GM12878 (cell line): Measurements from ENCODE around the gene ATP2A3. TPM values are rescaled to one million over a fixed set of nuclear protein-coding genes. Genes with fewer than 3 reads are reported as not detected.

Experiments used
- ATAC-seq: fragments of 200-7000 bp; cut with Tn5 transposase; 3 replicates; pipeline ENCODE4 v1.9.1; 2020; ENCODE audit warnings: mild to moderate bottlenecking, moderate library complexity
- BruUV-seq: library from RNA; stranded (reverse); fragments of 400-500 nt; replicated peaks from 2 replicates; lab custom pipeline; 2021; lab: Mats Ljungman, UMichigan
- CTCF ChIA-PET: fragments of 300-600 bp; sonication (Branson Sonifier 250); formaldehyde crosslinking; extraction: SDS; loops from one replicate; lab custom pipeline; 2021; ENCODE audit warnings: inconsistent platforms; lab: Yijun Ruan, JAX
- POLR2A ChIA-PET: fragments of 350-600 bp; formaldehyde crosslinking; extraction: SDS; loops from one replicate; lab custom pipeline; 2021; ENCODE audit warnings: inconsistent platforms; lab: Charles Lee
- RAD21 ChIA-PET: fragments of 300-600 bp; sonication (Branson Sonifier 250); formaldehyde crosslinking; loops from one replicate; lab custom pipeline; 2023; ENCODE audit warnings: antibody characterized with exemption; ENCODE audit not compliant: unreplicated experiment; lab: Charles Lee
- SMC1A ChIA-PET: fragments of 300-600 bp; sonication (Branson Sonifier 250); formaldehyde crosslinking; loops from one replicate; lab custom pipeline; 2023; ENCODE audit not compliant: unreplicated experiment, uncharacterized antibody; lab: Charles Lee
- DNase-seq: peaks from one replicate; pipeline ENCODE4 v3.0.0-alpha.2; 2011; ENCODE audit warnings: low read depth, low spot score
- FAIRE-seq: peaks from 3 replicates; lab custom pipeline; 2011; peaks lifted over from hg19 to GRCh38; lab: Jason Lieb, UNC
- H2AFZ ChIP-seq: 2 replicates; pipeline ENCODE4 v1.6.0; 2011; ENCODE audit warnings: low read depth, low read length, control low read depth; ENCODE audit not compliant: control insufficient read depth
- H3K27ac ChIP-seq: 2 replicates; pipeline ENCODE4 v1.5.1; 2011; ENCODE audit warnings: control low read depth; ENCODE audit not compliant: control insufficient read depth, insufficient read depth
- H3K27me3 ChIP-seq, 2 experiments: replicated peaks in 1 of 2; 2 replicates each; pipeline versions ENCODE4 v1.6.0 to v1.6.1; 2011; ENCODE audit warnings: low read length in 1 of 2; ENCODE audit not compliant: control insufficient read depth in 2 of 2, insufficient read depth in 2 of 2
- H3K36me3 ChIP-seq, 2 experiments: 2 replicates each; pipeline ENCODE4 v1.5.1; 2011; ENCODE audit warnings: low read length in 1 of 2; ENCODE audit not compliant: control insufficient read depth in 2 of 2, insufficient read depth in 2 of 2
- H3K4me1 ChIP-seq: 2 replicates; pipeline ENCODE4 v1.6.1; 2011; ENCODE audit warnings: mild to moderate bottlenecking, low read length, moderate library complexity, mixed read lengths; ENCODE audit not compliant: control insufficient read depth, insufficient read depth
- H3K4me2 ChIP-seq: 2 replicates; pipeline ENCODE4 v1.6.0; 2011; ENCODE audit warnings: control low read depth; ENCODE audit not compliant: control insufficient read depth, insufficient read depth
- H3K4me3 ChIP-seq: fragments of 200-600 bp; sonication (generic); 2 replicates; pipeline ENCODE4 v1.5.1; 2016
- H3K79me2 ChIP-seq: 2 replicates; pipeline ENCODE4 v1.6.0; 2011; ENCODE audit warnings: low read length; ENCODE audit not compliant: control insufficient read depth, insufficient read depth
- H3K9ac ChIP-seq: 2 replicates; pipeline ENCODE4 v1.8.0; 2011; ENCODE audit warnings: low read length, control low read depth, mixed read lengths; ENCODE audit not compliant: control insufficient read depth, insufficient read depth
- H3K9me3 ChIP-seq: replicated peaks from 3 replicates; pipeline ENCODE4 v1.5.1; 2011; ENCODE audit warnings: mild to moderate bottlenecking, low read length; ENCODE audit not compliant: control insufficient read depth, insufficient read depth
- H4K20me1 ChIP-seq: 2 replicates; pipeline ENCODE4 v1.6.0; 2011; ENCODE audit not compliant: control insufficient read depth, insufficient read depth
- BCL3 ChIP-seq: IDR thresholded peaks from 2 replicates; pipeline ENCODE4 v1.6.1; 2011; ENCODE audit warnings: borderline replicate concordance, low read depth, mild to moderate bottlenecking, moderate library complexity, low read length; ENCODE audit not compliant: insufficient read depth, poor library complexity, severe bottlenecking
- BHLHE40 ChIP-seq, 2 experiments: fragments of 450-650 bp in 1 of 2; IDR thresholded peaks; 2 replicates each; pipeline ENCODE4 v1.6.1; 2011 to 2017; ENCODE audit warnings: low read depth in 2 of 2, borderline replicate concordance in 1 of 2, improper control_type of control experiment in 1 of 2, low read length in 1 of 2, mild to moderate bottlenecking in 1 of 2
- DPF2 ChIP-seq: fragments of 450-650 bp; IDR thresholded peaks from 2 replicates; pipeline ENCODE4 v1.6.1; 2017; ENCODE audit warnings: mild to moderate bottlenecking
- EZH2 ChIP-seq: IDR thresholded peaks from 2 replicates; pipeline ENCODE4 v1.6.1; 2012; ENCODE audit warnings: low read depth, mild to moderate bottlenecking, control low read depth, inconsistent platforms, low read length, borderline replicate concordance; ENCODE audit not compliant: control insufficient read depth
- IKZF2 ChIP-seq, 2 experiments: fragments of 450-650 bp; IDR thresholded peaks; 2 replicates each; pipeline ENCODE4 v1.6.1; 2017; ENCODE audit warnings: mild to moderate bottlenecking in 2 of 2, moderate library complexity in 2 of 2
- JUND ChIP-seq: IDR thresholded peaks from 2 replicates; pipeline ENCODE4 v1.6.1; 2012; ENCODE audit warnings: low read depth, mild to moderate bottlenecking, low read length, improper control_type of control experiment, moderate library complexity
- NKRF ChIP-seq: fragments of 450-650 bp; conservative IDR thresholded peaks from 2 replicates; pipeline ENCODE4 v1.6.1; 2017; ENCODE audit warnings: mild to moderate bottlenecking, moderate library complexity
- POLR2AphosphoS2 ChIP-seq: IDR thresholded peaks from 2 replicates; pipeline ENCODE4 v1.6.1; 2011; ENCODE audit warnings: low read depth, mild to moderate bottlenecking, low read length, improper control_type of control experiment, moderate library complexity
- YY1 ChIP-seq: IDR thresholded peaks from 2 replicates; pipeline ENCODE4 v1.6.1; 2011; ENCODE audit warnings: low read depth, mild to moderate bottlenecking, low read length
- WGBS: methylation state at CpG from one replicate; pipeline ENCODE4 v1.1.6; 2016; ENCODE audit warnings: low lambda C conversion rate; ENCODE audit not compliant: insufficient replicate concordance, insufficient coverage; ENCODE audit errors: missing lambda C conversion rate; 5-methylcytosine and 5-hydroxymethylcytosine counted together
- in situ Hi-C: fragments of 300-500 bp; cut with MboI; formaldehyde crosslinking; loops from 9 replicates; pipeline ENCODE4 v1.14.3; 2018; ENCODE audit warnings: mixed read lengths
- intact Hi-C: fragments of 100-400 bp; cut with micrococcal nuclease; formaldehyde crosslinking; loops from one replicate; pipeline ENCODE4 v1.14.2; 2022; ENCODE audit not compliant: unreplicated experiment
- polyA plus RNA-seq, 11 experiments: library from polyadenylated mRNA; depleted of rRNA in 4 of 11; unstranded in 6 of 11; stranded (reverse) in 5 of 11; fragments of >200 nt; fragmentation: Nextera tagmentation in 4 of 11; fragmentation: Illumina TruSeq in 1 of 11; extraction: Ambion mirVana in 4 of 11; extraction: Trizol in 1 of 11; gene quantifications; 1 replicate in 1 of 11; 2 replicates in 10 of 11; pipeline versions ENCODE4 v1.2.1 to v1.2.3, GENCODE V29; 2011 to 2016; ENCODE audit warnings: inconsistent platforms in 2 of 11, missing spikeins in 2 of 11, low read depth in 1 of 11
- total RNA-seq, 4 experiments: library from RNA; depleted of rRNA in 3 of 4; stranded (reverse); fragments of >200 nt in 3 of 4; fragmentation: Illumina TruSeq in 1 of 4; extraction: Trizol in 1 of 4; gene quantifications; 2 replicates each; pipeline versions ENCODE4 v1.2.1 to v1.2.3, GENCODE V29; 2013 to 2021

Gene ATP2A3
- total and polyA plus RNA-seq, 10 of the 15 experiments (the other 5 are each of a cell fraction or from before 2014, with no cell fraction given) = 1.0 to 99.2 (median 37.9) TPM

GRCh38 chr17:3982113-3982512 lies 17.9 kb upstream of the ATP2A3 start:
- no peaks in the 10 kb centered on the region for H3K9me3 ChIP-seq
- FAIRE-seq (no peak), ATAC-seq (no peak), DNase-seq (no peak)
- BruUV-seq = no TSS peak
- H3K27ac ChIP-seq = no peak overlapping the region
- H4K20me1 ChIP-seq = no peaks in the 10 kb centered on the region
- 94% methylated on average over 21 of the region's 21 CpGs for WGBS
- RAD21 ChIA-PET = no interaction called here
- no peak overlapping the region for H3K4me2 ChIP-seq
- H3K4me1 ChIP-seq = peaks cover 11% of the 10 kb centered on the region
- H3K79me2 ChIP-seq = no peaks in the 10 kb centered on the region
- intact Hi-C loops = no loop called here
- CTCF ChIA-PET = interaction anchor here (0.8 kb wide), 1 partner anchor 18 kb away, joined by 3 read pairs; no protein-coding TSS in a partner anchor
- H3K36me3 ChIP-seq = no peaks in the 10 kb centered on the region
- no peak for TF ChIP-seq YY1
- no peak for TF ChIP-seq IKZF2 (IDR thresholded peaks at IDR 0.05)
- no peak for TF ChIP-seq POLR2AphosphoS2
- TF ChIP-seq NKRF = no peak
- POLR2A ChIA-PET = no interaction called here
- no peaks in the 10 kb centered on the region for H3K27me3 ChIP-seq
- H2AFZ ChIP-seq = no peak overlapping the region
- H3K4me3 ChIP-seq = no peak overlapping the region
- SMC1A ChIA-PET = no interaction called here
- no peak overlapping the region for H3K9ac ChIP-seq
- in situ Hi-C loops = no loop called here

- H3K9me3 ChIP-seq = no peaks in the 10 kb centered on the region
- no peak overlapping the region for H3K4me3 ChIP-seq
- intact Hi-C loops (no loop called here), in situ Hi-C loops (no loop called here)
- no peak overlapping the region for H3K9ac ChIP-seq
- H3K36me3 ChIP-seq = no peaks in the 10 kb centered on the region
- H2AFZ ChIP-seq = no peak overlapping the region
- no peak for DNase-seq
- no peaks in the 10 kb centered on the region for H3K79me2 ChIP-seq
- RAD21 ChIA-PET = no interaction called here
- peaks cover 4% of the 10 kb centered on the region for H3K4me1 ChIP-seq
- FAIRE-seq = no peak
- H4K20me1 ChIP-seq = no peaks in the 10 kb centered on the region
- no peak overlapping the region for H3K27ac ChIP-seq
- SMC1A ChIA-PET = no interaction called here
- no TSS peak for BruUV-seq
- H3K4me2 ChIP-seq = no peak overlapping the region
- POLR2A ChIA-PET = no interaction called here
- ATAC-seq = no peak
- H3K27me3 ChIP-seq = no peaks in the 10 kb centered on the region
- WGBS = 80% methylated on average over 23 of the region's 23 CpGs
- CTCF ChIA-PET = no interaction called here
- TF ChIP-seq DPF2 (no peak), BCL3 (peak; percentile 25), BHLHE40 (IDR thresholded peaks at IDR 0.05; ENCODE audit: borderline replicate concordance in 1 of 2, low read depth in 2 of 2, low read length in 1 of 2) (no peak), NKRF (no peak), JUND (no peak), EZH2 (no peak)
Measured at GRCh38 chr17:3981455-3981854, 17.2 kb upstream of the ATP2A3 start.
